ENCODE measurements around the gene CCDC87. TPM values are rescaled to one million over a fixed set of nuclear protein-coding genes. Genes with fewer than 3 reads are reported as not detected.

The CCDC87 gene
- polyA plus RNA-seq, 1 experiment, result 0.15 TPM

DNA sequence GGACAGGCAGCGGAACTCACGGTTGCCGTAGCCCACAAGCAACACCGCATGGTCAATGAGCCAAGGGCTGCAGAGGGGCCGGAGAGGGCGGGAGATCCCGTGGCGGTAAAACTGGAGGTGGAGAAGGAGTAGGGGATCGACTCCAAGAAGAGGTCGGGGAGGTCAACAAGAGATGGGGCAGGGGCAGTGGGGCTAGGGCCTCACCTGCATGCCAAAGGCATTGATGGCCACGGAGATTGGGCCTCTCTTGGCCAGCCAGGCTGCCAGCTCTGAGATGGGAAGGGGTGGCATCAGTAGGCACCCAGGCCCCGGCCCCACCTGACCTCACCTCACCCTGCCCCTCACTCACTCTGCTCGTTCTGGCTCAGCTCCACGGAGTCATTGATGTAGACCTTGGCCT is 28.3 kb downstream of the CCDC87 start:
- Histone ChIP-seq H3K27me3 (ENCODE audit: control insufficient read depth, insufficient read depth, low read length) (no peaks in the 10 kb centered on the region; the same call in 1 of the 2 replicates), H3K36me3 (ENCODE audit: control insufficient read depth, insufficient read depth, low read length) (peaks cover 3% of the 10 kb centered on the region), H3K4me3 (ENCODE audit: low read depth, low read length) (no peak overlapping the region)
- no peak for DNase-seq (ENCODE audit: low read depth)
- CTCF ChIA-PET, result interaction anchor here (0.7 to 1.5 kb wide), 4 partner anchors 10 to 130 kb away, joined by 3 to 5 read pairs (median 4); no protein-coding TSS in a partner anchor
- POLR2A ChIA-PET, result no interaction called here
- TF ChIP-seq, protein P1, sequence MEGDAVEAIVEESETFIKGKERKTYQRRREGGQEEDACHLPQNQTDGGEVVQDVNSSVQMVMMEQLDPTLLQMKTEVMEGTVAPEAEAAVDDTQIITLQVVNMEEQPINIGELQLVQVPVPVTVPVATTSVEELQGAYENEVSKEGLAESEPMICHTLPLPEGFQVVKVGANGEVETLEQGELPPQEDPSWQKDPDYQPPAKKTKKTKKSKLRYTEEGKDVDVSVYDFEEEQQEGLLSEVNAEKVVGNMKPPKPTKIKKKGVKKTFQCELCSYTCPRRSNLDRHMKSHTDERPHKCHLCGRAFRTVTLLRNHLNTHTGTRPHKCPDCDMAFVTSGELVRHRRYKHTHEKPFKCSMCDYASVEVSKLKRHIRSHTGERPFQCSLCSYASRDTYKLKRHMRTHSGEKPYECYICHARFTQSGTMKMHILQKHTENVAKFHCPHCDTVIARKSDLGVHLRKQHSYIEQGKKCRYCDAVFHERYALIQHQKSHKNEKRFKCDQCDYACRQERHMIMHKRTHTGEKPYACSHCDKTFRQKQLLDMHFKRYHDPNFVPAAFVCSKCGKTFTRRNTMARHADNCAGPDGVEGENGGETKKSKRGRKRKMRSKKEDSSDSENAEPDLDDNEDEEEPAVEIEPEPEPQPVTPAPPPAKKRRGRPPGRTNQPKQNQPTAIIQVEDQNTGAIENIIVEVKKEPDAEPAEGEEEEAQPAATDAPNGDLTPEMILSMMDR (IDR thresholded peaks at IDR 0.05; ENCODE audit: insufficient read depth, low read depth, low read length), result no peak

DNA sequence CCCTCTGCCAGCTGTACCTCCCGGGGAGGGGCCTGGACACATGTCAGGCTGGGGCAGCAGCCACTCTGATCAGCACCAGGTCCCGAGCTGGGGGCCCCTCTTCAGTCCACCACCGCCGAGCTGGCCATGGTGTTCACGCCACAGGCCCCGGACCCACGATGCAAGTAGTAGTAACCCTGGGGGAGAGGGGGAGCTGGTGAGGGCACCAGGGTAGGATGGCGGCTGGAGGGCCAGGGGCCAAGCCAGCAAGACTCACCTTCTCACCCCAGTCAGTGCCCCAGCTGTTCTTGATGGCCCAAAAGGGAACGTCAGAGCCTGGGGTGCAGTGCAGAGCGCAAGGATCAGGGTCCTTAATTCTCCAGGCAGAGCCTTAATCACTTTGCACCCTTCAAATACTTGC is 29.0 kb downstream of the CCDC87 start:
- ChIA-PET CTCF (interaction anchor here (0.6 to 1.9 kb wide), 5 partner anchors 9 to 734 kb away, joined by 3 to 8 read pairs (median 5); partner anchors contain the start of gene RBM4B), POLR2A (no interaction called here)
- TF ChIP-seq, protein P1 (IDR thresholded peaks at IDR 0.05; ENCODE audit: insufficient read depth, low read depth, low read length), result no peak

DNA sequence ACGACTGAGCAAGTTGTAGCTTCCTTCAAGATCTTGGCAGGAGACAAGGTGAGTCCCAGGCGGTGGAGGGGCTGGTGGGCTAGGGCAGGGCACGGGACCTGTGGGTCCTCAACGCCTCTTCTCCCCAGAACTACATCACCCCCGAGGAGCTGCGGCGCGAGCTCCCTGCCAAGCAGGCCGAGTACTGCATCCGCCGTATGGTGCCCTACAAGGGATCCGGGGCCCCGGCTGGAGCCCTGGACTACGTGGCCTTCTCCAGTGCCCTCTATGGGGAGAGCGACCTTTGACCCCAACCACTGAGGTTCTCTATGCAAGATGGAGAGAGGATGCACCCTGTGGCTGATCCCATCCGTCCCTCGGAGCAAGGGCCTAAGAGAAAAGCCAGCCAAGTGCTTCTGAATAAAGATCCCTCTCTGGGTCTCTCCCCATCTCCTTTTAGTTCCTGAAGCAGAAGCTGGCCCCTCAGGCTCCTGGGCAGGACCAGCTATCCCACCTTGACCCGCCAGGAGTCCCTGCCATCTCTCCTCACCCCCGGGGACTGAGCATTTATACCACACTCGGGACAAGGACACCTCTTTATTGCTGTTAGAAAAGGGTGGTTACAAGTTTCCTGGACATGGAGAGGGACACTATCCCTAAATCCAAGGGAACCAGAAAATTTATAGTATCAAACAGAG is 29.8 kb downstream of the CCDC87 start:
- no peak overlapping the region for H3K4me3 ChIP-seq (ENCODE audit: low read depth, low read length)
- no peak for DNase-seq (ENCODE audit: low read depth)
- TF ChIP-seq, protein P1 (IDR thresholded peaks at IDR 0.05; ENCODE audit: insufficient read depth, low read depth, low read length), result no peak
- ChIA-PET CTCF (interaction anchor here (0.6 to 2.2 kb wide), 6 partner anchors 8 to 733 kb away, joined by 3 to 8 read pairs (median 5); partner anchors contain the start of genes ACTN3, RBM4B and ZDHHC24), POLR2A (no interaction called here)
- peaks cover 5% of the 10 kb centered on the region for H3K27me3 ChIP-seq (ENCODE audit: control insufficient read depth, insufficient read depth, low read length)
- H3K36me3 ChIP-seq (ENCODE audit: control insufficient read depth, insufficient read depth, low read length), result peaks cover 3% of the 10 kb centered on the region

More for the DNA sequence above, 29.0 kb downstream of the CCDC87 start:
- Histone ChIP-seq H3K4me3 (ENCODE audit: low read depth, low read length) (no peak overlapping the region), H3K27me3 (ENCODE audit: control insufficient read depth, insufficient read depth, low read length) (peaks cover 3% of the 10 kb centered on the region), H3K36me3 (ENCODE audit: control insufficient read depth, insufficient read depth, low read length) (peaks cover 3% of the 10 kb centered on the region)
- DNase-seq (ENCODE audit: low read depth), result no peak

DNA sequence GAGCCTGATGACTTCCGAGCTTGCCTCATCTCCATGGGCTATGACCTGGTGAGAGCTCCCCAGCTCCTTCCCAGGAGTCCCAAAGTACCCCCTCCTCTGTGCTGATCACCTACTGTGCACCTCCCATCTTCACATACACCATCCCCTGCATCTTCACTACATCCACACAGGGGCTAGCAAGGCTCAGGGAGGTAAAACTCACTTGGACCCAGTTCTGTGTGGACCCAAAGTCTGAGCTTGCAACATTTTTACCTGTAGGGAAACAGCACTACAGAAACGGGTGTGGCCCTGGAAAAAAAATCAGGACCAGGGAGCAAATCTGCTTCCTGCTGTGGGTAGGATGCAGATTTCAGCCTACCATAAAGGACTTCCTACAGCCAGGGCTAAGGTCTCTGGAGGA is 30.6 kb downstream of the CCDC87 start:
- POLR2A ChIA-PET, result no interaction called here
- peaks cover 3% of the 10 kb centered on the region for H3K36me3 ChIP-seq (ENCODE audit: control insufficient read depth, insufficient read depth, low read length)
- CTCF ChIA-PET, result interaction anchor here (1.6 to 2.2 kb wide), 3 partner anchors 16 to 116 kb away, joined by 5 to 8 read pairs (median 6); partner anchors contain the start of gene RBM4B
- no peak for DNase-seq (ENCODE audit: low read depth)
- TF ChIP-seq, protein P1 (IDR thresholded peaks at IDR 0.05; ENCODE audit: insufficient read depth, low read depth, low read length), result no peak
- no peak overlapping the region for H3K4me3 ChIP-seq (ENCODE audit: low read depth, low read length)
- peaks cover 5% of the 10 kb centered on the region for H3K27me3 ChIP-seq (ENCODE audit: control insufficient read depth, insufficient read depth, low read length)

DNA sequence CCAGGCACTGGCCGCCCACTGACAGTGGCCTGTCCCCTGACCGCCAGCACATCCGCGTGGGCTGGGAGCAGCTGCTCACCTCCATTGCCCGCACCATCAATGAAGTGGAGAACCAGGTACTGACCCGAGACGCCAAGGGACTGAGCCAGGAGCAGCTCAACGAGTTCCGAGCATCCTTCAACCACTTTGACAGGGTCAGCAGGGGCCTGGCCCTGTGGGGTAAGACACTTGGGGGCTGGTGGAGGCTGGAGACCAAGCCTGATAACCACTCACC is 31.0 kb downstream of the CCDC87 start:
- no peak for DNase-seq (ENCODE audit: low read depth)
- POLR2A ChIA-PET, result no interaction called here

More for the DNA sequence above, 31.0 kb downstream of the CCDC87 start:
- TF ChIP-seq, protein P1 (IDR thresholded peaks at IDR 0.05; ENCODE audit: insufficient read depth, low read depth, low read length), result no peak
- CTCF ChIA-PET, result interaction anchor here (1.6 to 2.2 kb wide), 3 partner anchors 16 to 116 kb away, joined by 5 to 8 read pairs (median 6); partner anchors contain the start of gene RBM4B
- Histone ChIP-seq H3K4me3 (ENCODE audit: low read depth, low read length) (no peak overlapping the region), H3K36me3 (ENCODE audit: control insufficient read depth, insufficient read depth, low read length) (peaks cover 3% of the 10 kb centered on the region), H3K27me3 (ENCODE audit: control insufficient read depth, insufficient read depth, low read length) (peaks cover 5% of the 10 kb centered on the region)

Data from BJ (cell line).